ENCODE results near the gene PTPRU. TPM values are rescaled to one million over a fixed set of nuclear protein-coding genes. Genes with fewer than 3 reads are reported as not detected.

The PTPRU gene
- total and polyA plus RNA-seq, 4 donors: 1.6 to 15.1 (median 6.0) TPM

DNA sequence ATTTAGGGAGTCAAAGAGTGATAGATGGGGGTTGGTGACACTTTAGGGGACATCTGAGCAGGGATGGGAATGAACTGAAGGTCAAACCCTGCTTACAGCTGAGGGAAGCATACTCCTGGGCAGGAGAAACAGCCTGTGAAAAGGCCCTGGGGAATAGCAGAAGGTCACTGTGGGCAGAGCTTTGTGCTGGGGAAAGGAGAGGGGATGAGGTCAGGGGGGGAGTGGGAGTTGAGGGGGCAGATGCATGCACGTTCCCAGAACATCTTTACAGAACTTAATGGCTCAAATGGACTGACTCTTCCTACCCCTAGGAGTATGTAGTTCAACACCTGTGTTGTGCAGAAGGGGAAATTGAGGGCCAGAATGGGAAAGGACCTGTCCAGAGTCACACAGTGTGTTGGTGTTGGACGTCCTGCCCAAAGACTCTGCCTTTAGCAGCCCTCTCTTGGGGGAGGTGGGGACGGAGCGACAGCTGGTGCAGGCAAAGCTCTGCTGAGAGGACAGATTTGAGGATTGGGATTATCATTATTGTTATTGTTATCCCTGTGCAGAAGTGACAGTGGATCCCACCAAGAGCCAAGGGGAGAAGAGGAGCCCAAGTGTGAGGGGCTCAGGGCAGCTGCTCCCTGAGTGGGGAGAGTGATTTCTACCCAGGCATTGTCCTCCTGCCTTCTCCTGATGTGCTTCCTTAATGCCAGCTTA, 116.5 kb downstream of the PTPRU start:
- H3K4me3 ChIP-seq (ENCODE audit: low read depth in 1 of 3, low read length in 3 of 3): no peak overlapping the region
- no peaks in the 10 kb centered on the region for H3K4me1 ChIP-seq (ENCODE audit: control insufficient read depth in 4 of 4, insufficient read depth in 4 of 4, low read length in 3 of 4)
- 79% methylated on average over 4 of the region's 4 CpGs for WGBS
- no peak for DNase-seq (ENCODE audit: low spot score)
- H3K27me3 ChIP-seq (ENCODE audit: control insufficient read depth in 4 of 4, insufficient read depth in 4 of 4, low read length in 3 of 4): peaks cover 0 to 5% (median 0%) of the 10 kb centered on the region in 4 donors
- no peak overlapping the region for H3K9ac ChIP-seq (ENCODE audit: low read depth in 1 of 2, low read length in 2 of 2)
- TF ChIP-seq RXRA (IDR thresholded peaks at IDR 0.05): no peak
- no peak for TF ChIP-seq JUND (IDR thresholded peaks at IDR 0.05)
- TF ChIP-seq NR2F2 (IDR thresholded peaks at IDR 0.05): no peak
- no peak for TF ChIP-seq SP1 (IDR thresholded peaks at IDR 0.05)
- no peak for TF ChIP-seq TAF1 (conservative IDR thresholded peaks at IDR 0.05)
- TF ChIP-seq YY1 (IDR thresholded peaks at IDR 0.05): no peak
- no peak for TF ChIP-seq GABPA (IDR thresholded peaks at IDR 0.05 in 1 of 2, conservative IDR thresholded peaks at IDR 0.05 in 1 of 2)
- TF ChIP-seq, protein P1, sequence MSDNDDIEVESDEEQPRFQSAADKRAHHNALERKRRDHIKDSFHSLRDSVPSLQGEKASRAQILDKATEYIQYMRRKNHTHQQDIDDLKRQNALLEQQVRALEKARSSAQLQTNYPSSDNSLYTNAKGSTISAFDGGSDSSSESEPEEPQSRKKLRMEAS (IDR thresholded peaks at IDR 0.05): no peak
- TF ChIP-seq RAD21 (IDR thresholded peaks at IDR 0.05): no peak
- TF ChIP-seq, protein P2, sequence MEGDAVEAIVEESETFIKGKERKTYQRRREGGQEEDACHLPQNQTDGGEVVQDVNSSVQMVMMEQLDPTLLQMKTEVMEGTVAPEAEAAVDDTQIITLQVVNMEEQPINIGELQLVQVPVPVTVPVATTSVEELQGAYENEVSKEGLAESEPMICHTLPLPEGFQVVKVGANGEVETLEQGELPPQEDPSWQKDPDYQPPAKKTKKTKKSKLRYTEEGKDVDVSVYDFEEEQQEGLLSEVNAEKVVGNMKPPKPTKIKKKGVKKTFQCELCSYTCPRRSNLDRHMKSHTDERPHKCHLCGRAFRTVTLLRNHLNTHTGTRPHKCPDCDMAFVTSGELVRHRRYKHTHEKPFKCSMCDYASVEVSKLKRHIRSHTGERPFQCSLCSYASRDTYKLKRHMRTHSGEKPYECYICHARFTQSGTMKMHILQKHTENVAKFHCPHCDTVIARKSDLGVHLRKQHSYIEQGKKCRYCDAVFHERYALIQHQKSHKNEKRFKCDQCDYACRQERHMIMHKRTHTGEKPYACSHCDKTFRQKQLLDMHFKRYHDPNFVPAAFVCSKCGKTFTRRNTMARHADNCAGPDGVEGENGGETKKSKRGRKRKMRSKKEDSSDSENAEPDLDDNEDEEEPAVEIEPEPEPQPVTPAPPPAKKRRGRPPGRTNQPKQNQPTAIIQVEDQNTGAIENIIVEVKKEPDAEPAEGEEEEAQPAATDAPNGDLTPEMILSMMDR (IDR thresholded peaks at IDR 0.05; ENCODE audit: low read depth, low read length, missing input control): no peak
- no peak for TF ChIP-seq HNF4G (IDR thresholded peaks at IDR 0.05)
- TF ChIP-seq, protein P3, sequence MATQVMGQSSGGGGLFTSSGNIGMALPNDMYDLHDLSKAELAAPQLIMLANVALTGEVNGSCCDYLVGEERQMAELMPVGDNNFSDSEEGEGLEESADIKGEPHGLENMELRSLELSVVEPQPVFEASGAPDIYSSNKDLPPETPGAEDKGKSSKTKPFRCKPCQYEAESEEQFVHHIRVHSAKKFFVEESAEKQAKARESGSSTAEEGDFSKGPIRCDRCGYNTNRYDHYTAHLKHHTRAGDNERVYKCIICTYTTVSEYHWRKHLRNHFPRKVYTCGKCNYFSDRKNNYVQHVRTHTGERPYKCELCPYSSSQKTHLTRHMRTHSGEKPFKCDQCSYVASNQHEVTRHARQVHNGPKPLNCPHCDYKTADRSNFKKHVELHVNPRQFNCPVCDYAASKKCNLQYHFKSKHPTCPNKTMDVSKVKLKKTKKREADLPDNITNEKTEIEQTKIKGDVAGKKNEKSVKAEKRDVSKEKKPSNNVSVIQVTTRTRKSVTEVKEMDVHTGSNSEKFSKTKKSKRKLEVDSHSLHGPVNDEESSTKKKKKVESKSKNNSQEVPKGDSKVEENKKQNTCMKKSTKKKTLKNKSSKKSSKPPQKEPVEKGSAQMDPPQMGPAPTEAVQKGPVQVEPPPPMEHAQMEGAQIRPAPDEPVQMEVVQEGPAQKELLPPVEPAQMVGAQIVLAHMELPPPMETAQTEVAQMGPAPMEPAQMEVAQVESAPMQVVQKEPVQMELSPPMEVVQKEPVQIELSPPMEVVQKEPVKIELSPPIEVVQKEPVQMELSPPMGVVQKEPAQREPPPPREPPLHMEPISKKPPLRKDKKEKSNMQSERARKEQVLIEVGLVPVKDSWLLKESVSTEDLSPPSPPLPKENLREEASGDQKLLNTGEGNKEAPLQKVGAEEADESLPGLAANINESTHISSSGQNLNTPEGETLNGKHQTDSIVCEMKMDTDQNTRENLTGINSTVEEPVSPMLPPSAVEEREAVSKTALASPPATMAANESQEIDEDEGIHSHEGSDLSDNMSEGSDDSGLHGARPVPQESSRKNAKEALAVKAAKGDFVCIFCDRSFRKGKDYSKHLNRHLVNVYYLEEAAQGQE (IDR thresholded peaks at IDR 0.05): no peak
- TF ChIP-seq, protein P4, sequence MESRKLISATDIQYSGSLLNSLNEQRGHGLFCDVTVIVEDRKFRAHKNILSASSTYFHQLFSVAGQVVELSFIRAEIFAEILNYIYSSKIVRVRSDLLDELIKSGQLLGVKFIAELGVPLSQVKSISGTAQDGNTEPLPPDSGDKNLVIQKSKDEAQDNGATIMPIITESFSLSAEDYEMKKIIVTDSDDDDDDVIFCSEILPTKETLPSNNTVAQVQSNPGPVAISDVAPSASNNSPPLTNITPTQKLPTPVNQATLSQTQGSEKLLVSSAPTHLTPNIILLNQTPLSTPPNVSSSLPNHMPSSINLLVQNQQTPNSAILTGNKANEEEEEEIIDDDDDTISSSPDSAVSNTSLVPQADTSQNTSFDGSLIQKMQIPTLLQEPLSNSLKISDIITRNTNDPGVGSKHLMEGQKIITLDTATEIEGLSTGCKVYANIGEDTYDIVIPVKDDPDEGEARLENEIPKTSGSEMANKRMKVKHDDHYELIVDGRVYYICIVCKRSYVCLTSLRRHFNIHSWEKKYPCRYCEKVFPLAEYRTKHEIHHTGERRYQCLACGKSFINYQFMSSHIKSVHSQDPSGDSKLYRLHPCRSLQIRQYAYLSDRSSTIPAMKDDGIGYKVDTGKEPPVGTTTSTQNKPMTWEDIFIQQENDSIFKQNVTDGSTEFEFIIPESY (IDR thresholded peaks at IDR 0.05): no peak
- TF ChIP-seq FOXA2 (IDR thresholded peaks at IDR 0.05): no peak
- TF ChIP-seq, protein P5, sequence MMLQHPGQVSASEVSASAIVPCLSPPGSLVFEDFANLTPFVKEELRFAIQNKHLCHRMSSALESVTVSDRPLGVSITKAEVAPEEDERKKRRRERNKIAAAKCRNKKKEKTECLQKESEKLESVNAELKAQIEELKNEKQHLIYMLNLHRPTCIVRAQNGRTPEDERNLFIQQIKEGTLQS (IDR thresholded peaks at IDR 0.05): no peak
- no peak for TF ChIP-seq FOXA1 (IDR thresholded peaks at IDR 0.05)
- no peaks in the 10 kb centered on the region for H3K9me3 ChIP-seq (ENCODE audit: control insufficient read depth in 4 of 4, low read length in 3 of 4)
- no peak overlapping the region for H3K27ac ChIP-seq (ENCODE audit: low read depth in 1 of 2, low read length in 2 of 2)
- no peaks in the 10 kb centered on the region for H3K36me3 ChIP-seq (ENCODE audit: control insufficient read depth in 4 of 4, insufficient read depth in 3 of 4, low read depth in 1 of 4, low read length in 3 of 4)
